IPS-NIHi7 (cell line): ENCODE results near the gene RASSF7.

ENCODE experiments used
- DNase-seq: peaks from one replicate; pipeline ENCODE4 v3.0.0; 2012; ENCODE audit warnings: mixed read lengths; ENCODE audit errors: extremely low spot score

RASSF7 gene

GRCh38 chr11:551596-551995 lies 9.2 kb upstream of the RASSF7 start:
- DNase-seq = no peak

GRCh38 chr11:553083-553987 lies 7.4 kb upstream of the RASSF7 start:
- DNase-seq = no peak

DNA sequence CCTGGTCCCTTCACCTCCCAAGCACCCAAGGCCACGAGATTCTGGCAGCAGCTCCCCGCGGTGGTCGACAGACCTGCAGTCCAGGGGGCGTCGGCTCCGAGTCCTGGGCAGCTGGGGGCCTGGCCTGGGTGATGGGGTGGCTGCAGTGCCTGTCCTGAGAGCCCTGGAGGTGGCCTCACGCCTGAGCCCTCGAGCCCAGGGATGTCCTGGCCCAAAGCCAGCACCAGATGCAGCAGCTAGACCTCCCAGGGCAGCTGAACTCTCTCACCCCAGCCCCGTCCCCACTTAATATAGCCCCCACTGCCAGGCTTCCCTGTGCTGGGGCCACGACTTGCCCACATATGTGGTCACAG lies 6.8 kb upstream of the RASSF7 start:
- DNase-seq = no peak

DNA sequence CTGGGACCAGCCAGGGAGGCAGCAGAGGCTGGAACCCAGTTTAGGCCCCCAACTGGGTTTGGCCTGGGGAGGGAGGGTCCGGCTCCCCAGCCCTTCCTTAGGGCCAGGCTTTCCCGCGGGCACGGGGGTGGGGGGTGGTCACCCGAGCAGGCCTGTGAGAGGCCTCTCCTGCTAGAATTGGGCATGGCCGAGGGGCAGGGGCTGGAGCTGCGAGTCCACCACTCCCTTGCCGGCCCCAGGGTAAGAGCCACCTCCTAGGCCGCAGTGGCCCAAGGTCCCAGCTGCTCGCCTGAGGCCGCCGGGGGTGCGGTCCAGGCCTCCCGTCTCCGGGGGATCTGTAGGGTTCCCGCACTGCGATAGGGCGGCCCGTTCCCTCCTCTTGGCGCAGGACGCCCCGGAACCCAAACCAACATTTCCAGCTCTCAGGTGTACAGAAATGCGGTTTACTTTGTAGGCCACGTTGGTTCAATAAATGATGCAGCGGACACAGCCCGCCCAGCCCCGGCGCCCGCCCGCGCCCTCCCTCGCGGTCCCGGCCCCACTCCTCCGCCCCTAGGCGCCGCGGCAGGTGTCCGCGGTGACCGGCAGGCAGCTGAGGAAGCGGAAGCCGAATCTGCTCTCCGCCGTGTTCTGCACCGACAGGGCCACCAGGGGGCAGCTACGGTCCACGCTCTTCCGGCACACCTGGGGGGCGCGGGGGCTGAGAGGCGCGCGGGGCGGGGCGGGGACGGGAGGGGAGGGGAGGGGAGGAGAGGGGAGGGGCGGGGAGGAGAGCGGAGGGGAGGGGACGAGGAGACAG lies 6.1 kb upstream of the RASSF7 start:
- peak; percentile 88 for DNase-seq

- DNase-seq = no peak
These were observed 5.5 kb upstream of the RASSF7 start for GRCh38 chr11:555227-555779.

DNA sequence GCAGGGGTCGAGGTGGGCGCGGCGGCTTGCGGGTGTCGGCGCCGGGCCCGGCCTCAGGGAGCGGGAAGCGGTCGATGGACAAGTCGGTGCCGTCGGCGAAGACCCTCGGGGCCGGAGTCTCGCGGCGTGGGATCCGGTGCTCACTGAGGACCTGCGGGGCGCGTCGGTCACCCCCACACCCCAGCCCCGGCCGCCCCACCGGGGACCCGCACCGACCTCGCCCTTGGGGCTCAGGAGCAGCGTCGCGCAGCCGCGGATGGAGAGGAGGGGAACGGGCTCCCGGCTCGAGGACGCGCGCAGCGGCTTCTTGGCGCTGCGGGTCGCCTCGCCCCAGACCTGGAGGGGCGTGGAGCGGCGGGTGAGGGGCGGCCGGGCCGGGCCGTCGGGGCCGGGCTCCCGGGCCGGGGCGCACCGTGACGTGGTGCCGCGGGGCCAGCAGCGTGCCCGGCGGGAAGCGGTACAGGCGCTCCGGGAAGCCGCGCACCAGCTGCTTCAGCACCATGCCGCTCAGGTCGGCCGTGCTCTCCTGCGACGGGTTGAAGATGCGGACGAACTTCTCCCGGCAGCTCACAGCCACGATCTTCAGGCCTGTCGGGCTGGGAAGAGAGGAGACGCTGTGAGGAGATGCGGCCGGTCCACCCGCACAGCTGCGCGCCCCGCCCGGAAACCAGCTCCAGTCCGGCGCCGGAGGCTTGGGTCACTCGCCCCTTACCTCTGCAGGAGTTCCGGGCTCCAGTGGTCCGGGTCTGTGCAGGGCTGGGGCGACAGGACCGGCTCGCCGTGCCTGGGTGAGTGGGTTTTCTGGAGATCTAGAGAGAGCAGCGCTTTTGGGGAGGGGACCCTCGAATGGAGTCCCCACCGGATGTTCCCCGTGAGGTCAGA lies 4.7 kb upstream of the RASSF7 start:
- DNase-seq = no peak

GRCh38 chr11:556662-557256 lies 4.0 kb upstream of the RASSF7 start:
- DNase-seq = no peak

- DNase-seq = no peak
These were observed 3.2 kb upstream of the RASSF7 start for GRCh38 chr11:557328-558132.

DNA sequence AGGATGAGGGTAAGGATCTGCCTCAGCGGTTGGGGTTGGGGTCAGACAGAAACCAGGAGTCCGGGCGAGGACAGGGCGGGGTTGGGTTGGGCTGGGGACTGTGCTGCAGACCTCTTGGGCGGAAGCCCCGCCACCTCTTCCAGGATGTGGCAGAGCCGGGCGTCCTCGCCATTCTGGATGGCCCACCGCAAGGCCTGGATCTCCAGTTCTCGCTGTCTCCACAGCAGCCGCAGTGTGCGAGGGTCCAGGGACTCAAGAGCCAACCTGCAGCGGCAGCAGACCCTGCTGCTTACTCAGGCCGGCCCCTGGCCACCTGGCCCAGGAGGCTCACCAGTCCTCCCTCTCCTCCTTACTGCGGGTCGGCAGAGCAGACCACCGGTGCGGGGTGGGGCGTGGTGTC lies 2.3 kb upstream of the RASSF7 start:
- no peak for DNase-seq

DNA sequence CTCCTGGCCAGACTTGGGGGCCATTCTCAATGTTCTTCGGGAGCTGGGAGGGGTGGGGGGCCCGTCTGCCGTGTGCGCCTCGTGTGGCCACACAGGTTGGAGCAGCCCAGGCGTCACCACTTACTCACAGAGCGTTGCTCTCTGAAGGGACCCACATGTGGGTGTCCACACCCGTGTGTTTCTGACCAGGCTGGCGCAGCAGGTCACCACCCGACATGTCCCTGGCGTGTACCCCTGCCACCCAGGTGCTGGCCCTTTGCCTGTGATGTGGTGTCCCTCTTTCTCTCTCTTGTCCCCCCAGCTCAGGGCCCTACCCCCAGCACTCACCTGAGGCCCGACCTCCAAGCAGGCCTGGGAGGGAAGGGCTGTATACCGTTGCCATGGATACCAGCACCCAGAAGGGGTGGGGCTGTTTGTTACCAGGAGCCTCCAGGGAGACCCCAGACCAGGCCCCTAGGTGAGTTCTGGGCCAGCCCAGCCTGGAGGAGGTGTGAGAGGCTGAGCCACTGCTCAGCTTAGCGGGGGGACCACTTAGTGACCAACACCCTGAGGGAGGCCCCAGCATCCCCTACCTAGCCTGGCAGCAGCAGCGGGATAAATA lies 1.6 kb upstream of the RASSF7 start:
- no peak for DNase-seq

DNA sequence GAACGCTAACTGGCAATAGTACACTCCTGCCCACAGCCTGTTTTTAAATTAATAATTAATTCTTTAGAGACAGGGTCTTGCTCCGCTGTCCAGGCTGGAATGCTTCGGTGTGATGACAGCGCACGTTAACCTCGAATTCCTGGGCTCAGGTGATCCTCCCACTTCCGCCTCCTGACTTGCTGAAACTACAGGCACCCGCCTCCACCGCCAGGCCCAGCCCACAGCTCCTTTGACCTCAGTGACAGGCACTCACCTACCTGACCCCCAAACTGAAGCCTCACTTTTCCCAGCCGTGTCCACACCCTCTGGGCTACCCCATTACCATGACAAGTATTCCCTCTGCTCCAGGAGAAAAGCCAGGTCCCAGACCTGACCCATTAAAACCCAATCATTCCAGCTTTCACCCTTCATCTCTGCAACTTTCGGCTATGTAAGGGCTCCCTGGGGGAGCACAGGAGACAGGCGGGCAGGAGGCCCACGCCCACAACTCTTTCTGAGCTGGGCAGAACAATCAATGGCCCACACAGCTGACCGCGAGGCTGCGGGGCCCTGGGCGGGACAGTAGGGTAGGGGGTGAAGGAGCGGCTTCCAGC lies 962 bp upstream of the RASSF7 start:
- no peak for DNase-seq

DNA sequence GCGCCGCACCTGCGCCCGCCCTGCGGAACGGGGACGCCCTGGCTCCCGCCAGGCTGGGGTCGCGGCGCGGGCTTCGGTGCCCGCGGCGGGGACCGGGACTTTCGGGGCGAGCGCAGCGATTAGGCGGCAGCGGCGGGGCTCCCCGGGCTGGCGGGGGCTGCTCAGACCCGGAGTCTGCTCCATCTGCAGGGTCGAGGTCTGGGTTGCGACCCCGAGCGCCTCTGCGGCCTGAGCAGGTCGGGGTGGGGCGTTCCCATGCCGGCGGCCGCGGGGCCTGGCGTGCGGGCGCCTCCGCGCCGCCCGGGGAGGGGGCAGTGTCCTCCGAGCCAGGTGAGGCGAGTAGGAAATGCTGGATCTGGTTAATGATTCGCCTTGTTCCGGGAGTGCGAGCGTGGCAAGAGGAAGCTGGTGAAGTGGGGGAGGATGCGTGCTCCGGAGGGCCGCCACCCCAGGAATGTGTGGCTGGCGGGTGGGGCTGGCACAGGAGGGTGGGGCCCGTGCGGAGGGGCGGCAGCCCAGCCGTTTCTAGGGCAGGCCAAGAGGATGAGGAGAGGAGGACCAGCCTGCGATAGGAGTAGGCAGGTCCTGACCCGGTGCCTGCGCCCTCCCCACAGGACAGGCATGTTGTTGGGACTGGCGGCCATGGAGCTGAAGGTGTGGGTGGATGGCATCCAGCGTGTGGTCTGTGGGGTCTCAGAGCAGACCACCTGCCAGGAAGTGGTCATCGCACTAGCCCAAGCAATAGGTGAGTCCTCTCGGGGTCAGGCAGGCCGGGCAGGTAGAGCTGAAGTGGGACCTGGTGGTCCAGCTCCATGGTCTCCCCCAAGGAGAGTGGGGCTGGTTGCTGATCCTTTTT lies 606 bp downstream of the RASSF7 start:
- no peak for DNase-seq

DNA sequence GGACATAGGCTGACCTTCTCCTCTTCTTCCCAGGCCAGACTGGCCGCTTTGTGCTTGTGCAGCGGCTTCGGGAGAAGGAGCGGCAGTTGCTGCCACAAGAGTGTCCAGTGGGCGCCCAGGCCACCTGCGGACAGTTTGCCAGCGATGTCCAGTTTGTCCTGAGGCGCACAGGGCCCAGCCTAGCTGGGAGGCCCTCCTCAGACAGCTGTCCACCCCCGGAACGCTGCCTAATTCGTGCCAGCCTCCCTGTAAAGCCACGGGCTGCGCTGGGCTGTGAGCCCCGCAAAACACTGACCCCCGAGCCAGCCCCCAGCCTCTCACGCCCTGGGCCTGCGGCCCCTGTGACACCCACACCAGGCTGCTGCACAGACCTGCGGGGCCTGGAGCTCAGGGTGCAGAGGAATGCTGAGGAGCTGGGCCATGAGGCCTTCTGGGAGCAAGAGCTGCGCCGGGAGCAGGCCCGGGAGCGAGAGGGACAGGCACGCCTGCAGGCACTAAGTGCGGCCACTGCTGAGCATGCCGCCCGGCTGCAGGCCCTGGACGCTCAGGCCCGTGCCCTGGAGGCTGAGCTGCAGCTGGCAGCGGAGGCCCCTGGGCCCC lies 1.4 kb downstream of the RASSF7 start:
- no peak for DNase-seq

GRCh38 chr11:563066-563811 lies 2.5 kb downstream of the RASSF7 start:
- no peak for DNase-seq

DNA sequence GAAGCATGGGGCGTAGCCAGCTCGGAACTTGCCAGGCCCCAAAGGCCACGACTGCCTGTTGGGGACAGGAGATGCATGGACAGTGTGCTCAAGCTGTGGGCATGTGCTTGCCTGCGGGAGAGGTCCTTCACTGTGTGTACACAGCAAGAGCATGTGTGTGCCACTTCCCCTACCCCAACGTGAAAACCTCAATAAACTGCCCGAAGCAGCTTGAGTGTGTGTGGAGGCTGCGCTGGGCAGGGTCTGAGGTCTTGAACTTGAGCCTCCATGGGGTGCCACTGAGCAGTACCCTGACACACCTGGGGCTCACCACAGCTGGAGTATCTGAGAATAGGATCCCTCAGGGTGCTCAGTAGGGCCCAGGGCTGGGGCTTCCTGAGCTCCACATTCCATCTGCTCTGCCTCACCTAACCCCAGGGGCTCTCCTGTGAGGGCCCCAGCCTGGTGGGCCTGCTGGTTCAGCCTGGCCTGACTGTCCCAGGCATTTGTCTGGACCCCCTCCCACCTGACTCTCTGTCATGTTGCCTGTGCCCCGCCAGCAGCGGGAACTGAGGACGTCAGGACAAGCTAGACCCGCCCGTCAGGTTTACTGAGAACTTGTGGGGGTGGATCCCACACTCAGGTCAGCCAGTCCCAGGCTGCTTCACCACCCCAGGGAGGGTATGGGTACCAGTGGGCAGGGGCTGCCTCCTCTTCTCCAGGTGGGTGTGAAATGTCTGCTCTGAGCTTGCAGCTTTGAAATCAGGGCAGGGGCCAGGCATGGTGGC lies 3.2 kb downstream of the RASSF7 start:
- DNase-seq = no peak

- no peak for DNase-seq
These were observed 5.2 kb downstream of the RASSF7 start for GRCh38 chr11:565921-566509.
